Suprapubic skin (tissue), 4 donors: ENCODE data around the gene AIG1.

Source experiments
- EP300 ChIP-seq: sonication (generic); formaldehyde crosslinking; IDR thresholded peaks from one replicate; pipeline ENCODE4 v1.6.1; 2017; ENCODE audit warnings: antibody characterized with exemption
- POLR2A ChIP-seq, 2 donors: fragments of 450-650 bp; IDR thresholded peaks; one replicate each; pipeline ENCODE4 v1.6.1; 2017; ENCODE audit warnings: antibody characterized with exemption in 2 of 2, mild to moderate bottlenecking in 2 of 2, moderate library complexity in 2 of 2
- POLR2AphosphoS5 ChIP-seq, 3 donors: sonication (generic); formaldehyde crosslinking; IDR thresholded peaks; one replicate each; pipeline ENCODE4 v1.6.1; 2017; ENCODE audit warnings: antibody characterized with exemption in 3 of 3
- TF ChIP-seq, protein P1 (sequence below), 2 donors: fragments of 200-600 bp in 1 of 2; fragments of 450-650 bp in 1 of 2; sonication (generic) in 1 of 2; IDR thresholded peaks; one replicate each; pipeline ENCODE4 v1.5.1; 2016 to 2019; ENCODE audit warnings: antibody characterized with exemption in 2 of 2, mild to moderate bottlenecking in 1 of 2, moderate library complexity in 1 of 2

DNA sequence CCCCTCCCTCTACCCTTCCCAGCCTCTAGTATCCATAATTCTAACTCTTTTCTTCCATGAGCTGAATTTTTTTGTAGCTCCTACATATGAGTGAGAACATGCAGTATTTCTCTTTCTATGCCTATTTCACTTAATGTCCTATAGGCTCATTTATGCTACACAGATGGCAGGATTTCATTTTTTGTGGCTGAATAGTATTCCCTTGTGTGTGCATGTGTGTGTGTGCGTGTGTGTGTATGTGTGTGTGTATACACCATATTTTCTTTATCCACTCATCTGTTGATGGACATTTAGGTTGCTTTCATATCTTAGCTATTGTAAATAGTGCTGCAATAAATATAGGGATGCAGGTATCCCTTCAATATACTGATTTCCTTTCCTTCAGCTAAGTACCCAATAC, 288.8 kb downstream of the AIG1 start:
- TF ChIP-seq, protein P1, sequence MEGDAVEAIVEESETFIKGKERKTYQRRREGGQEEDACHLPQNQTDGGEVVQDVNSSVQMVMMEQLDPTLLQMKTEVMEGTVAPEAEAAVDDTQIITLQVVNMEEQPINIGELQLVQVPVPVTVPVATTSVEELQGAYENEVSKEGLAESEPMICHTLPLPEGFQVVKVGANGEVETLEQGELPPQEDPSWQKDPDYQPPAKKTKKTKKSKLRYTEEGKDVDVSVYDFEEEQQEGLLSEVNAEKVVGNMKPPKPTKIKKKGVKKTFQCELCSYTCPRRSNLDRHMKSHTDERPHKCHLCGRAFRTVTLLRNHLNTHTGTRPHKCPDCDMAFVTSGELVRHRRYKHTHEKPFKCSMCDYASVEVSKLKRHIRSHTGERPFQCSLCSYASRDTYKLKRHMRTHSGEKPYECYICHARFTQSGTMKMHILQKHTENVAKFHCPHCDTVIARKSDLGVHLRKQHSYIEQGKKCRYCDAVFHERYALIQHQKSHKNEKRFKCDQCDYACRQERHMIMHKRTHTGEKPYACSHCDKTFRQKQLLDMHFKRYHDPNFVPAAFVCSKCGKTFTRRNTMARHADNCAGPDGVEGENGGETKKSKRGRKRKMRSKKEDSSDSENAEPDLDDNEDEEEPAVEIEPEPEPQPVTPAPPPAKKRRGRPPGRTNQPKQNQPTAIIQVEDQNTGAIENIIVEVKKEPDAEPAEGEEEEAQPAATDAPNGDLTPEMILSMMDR (IDR thresholded peaks at IDR 0.05), result no peak
- TF ChIP-seq POLR2A (IDR thresholded peaks at IDR 0.05) (no peak), POLR2AphosphoS5 (IDR thresholded peaks at IDR 0.05) (no peak), EP300 (no peak)
